PC-9 (cell line): ENCODE measurements around the gene ANKUB1. TPM values are rescaled to one million over a fixed set of nuclear protein-coding genes. Genes with fewer than 3 reads are reported as not detected.

ENCODE experiments used
- BruUV-seq: library from RNA; stranded (reverse); fragments of 400-500 nt; replicated peaks from 2 replicates; lab custom pipeline; 2021; lab: Mats Ljungman, UMichigan
- CTCF ChIA-PET: fragments of 300-600 bp; sonication (Branson Sonifier 250); formaldehyde crosslinking; loops from one replicate; lab custom pipeline; 2022; ENCODE audit warnings: antibody characterized with exemption; lab: Charles Lee
- POLR2A ChIA-PET: fragments of 300-600 bp; sonication (Branson Sonifier 250); formaldehyde crosslinking; loops from one replicate; lab custom pipeline; 2022; ENCODE audit warnings: antibody characterized with exemption; ENCODE audit not compliant: unreplicated experiment; lab: Charles Lee
- DNase-seq, 2 experiments: peaks; one replicate each; pipeline versions ENCODE4 v3.0.0 to v3.0.0-alpha.2; 2015 to 2022; ENCODE audit warnings: mixed read lengths in 1 of 2
- H2AFZ ChIP-seq: fragments of 200-600 bp; sonication (generic); 2 replicates; pipeline ENCODE4 v1.8.1; 2017; ENCODE audit warnings: antibody characterized with exemption
- H3F3A ChIP-seq: fragments of 200-600 bp; sonication (generic); 2 replicates; pipeline ENCODE4 v1.8.1; 2017; ENCODE audit warnings: antibody characterized with exemption, mild to moderate bottlenecking, low read depth; ENCODE audit not compliant: insufficient read depth
- H3K27ac ChIP-seq: fragments of 200-600 bp; sonication (generic); 2 replicates; pipeline ENCODE4 v1.6.1; 2016; ENCODE audit warnings: mixed run types
- H3K27me3 ChIP-seq: fragments of 200-600 bp; sonication (generic); 2 replicates; pipeline ENCODE4 v1.6.1; 2016; ENCODE audit warnings: low read depth, mixed run types; ENCODE audit not compliant: insufficient read depth
- H3K36me3 ChIP-seq: fragments of 200-600 bp; sonication (generic); 2 replicates; pipeline ENCODE4 v1.6.1; 2016; ENCODE audit warnings: low read depth, mixed run types
- H3K4me1 ChIP-seq: fragments of 200-600 bp; sonication (generic); replicated peaks from 2 replicates; pipeline ENCODE4 v1.6.1; 2016; ENCODE audit warnings: mixed run types; ENCODE audit not compliant: insufficient read depth
- H3K4me2 ChIP-seq: fragments of 200-600 bp; sonication (generic); 2 replicates; pipeline ENCODE4 v1.6.1; 2017; ENCODE audit warnings: mixed run types
- H3K4me3 ChIP-seq: fragments of 200-600 bp; sonication (generic); 2 replicates; pipeline ENCODE4 v1.6.1; 2016; ENCODE audit warnings: mixed run types
- H3K79me2 ChIP-seq: fragments of 200-600 bp; sonication (generic); 2 replicates; pipeline ENCODE4 v1.6.1; 2017; ENCODE audit warnings: low read depth, mixed run types
- H3K9me2 ChIP-seq: fragments of 200-600 bp; sonication (generic); 2 replicates; pipeline ENCODE4 v1.8.1; 2017; ENCODE audit warnings: mild to moderate bottlenecking; ENCODE audit not compliant: insufficient read depth
- H3K9me3 ChIP-seq: fragments of 200-600 bp; sonication (generic); 2 replicates; pipeline ENCODE4 v1.8.1; 2016; ENCODE audit warnings: low read depth; ENCODE audit not compliant: insufficient read depth
- H4K20me1 ChIP-seq: fragments of 200-600 bp; sonication (generic); 2 replicates; pipeline ENCODE4 v1.8.1; 2017; ENCODE audit not compliant: insufficient read depth
- EZH2 ChIP-seq: fragments of 200-600 bp; sonication (generic); IDR thresholded peaks from 2 replicates; pipeline ENCODE4 v1.8.0; 2017; ENCODE audit warnings: antibody characterized with exemption, low read depth
- intact Hi-C: fragments of 100-400 bp; cut with micrococcal nuclease; formaldehyde crosslinking; loops from one replicate; pipeline ENCODE4 v1.10.0; 2022; ENCODE audit not compliant: unreplicated experiment
- total RNA-seq: library from RNA; stranded (reverse); gene quantifications from 2 replicates; pipeline ENCODE4 v1.2.3, GENCODE V29; 2021
- TF ChIP-seq, protein P1 (sequence below): fragments of 200-600 bp; sonication (generic); conservative IDR thresholded peaks from 2 replicates; pipeline ENCODE4 v1.6.1; 2017; ENCODE audit warnings: mixed run types, antibody characterized with exemption, mild to moderate bottlenecking, moderate library complexity

The ANKUB1 gene
- total RNA-seq, 1 experiment from 2014 or later = not detected

DNA sequence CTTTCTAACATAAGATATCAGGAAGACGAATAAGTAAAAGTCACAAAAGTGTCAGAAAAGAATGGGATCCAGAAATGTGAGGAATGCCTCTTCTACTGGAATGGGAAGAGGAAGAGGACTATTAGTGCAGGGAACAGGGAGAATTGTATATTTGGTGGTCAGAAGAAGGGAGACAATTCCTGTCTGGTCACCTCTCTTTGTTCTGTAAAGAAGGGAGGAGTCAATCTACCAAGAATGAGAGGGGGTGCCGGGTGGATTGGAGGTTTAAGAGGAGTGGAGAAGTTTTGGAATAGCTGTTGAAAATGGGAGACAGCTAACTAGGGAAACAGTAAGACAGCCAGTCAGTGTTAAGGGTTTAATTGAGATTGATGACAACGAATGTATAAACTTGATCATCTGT is 60.1 kb downstream of the ANKUB1 start:
- peaks cover 23% of the 10 kb centered on the region for H3K4me1 ChIP-seq
- DNase-seq = no peak
- ChIA-PET POLR2A (no interaction called here), CTCF (no interaction called here)
- no peak overlapping the region for H3K27ac ChIP-seq
- TF ChIP-seq EZH2 = no peak
- TF ChIP-seq, protein P1, sequence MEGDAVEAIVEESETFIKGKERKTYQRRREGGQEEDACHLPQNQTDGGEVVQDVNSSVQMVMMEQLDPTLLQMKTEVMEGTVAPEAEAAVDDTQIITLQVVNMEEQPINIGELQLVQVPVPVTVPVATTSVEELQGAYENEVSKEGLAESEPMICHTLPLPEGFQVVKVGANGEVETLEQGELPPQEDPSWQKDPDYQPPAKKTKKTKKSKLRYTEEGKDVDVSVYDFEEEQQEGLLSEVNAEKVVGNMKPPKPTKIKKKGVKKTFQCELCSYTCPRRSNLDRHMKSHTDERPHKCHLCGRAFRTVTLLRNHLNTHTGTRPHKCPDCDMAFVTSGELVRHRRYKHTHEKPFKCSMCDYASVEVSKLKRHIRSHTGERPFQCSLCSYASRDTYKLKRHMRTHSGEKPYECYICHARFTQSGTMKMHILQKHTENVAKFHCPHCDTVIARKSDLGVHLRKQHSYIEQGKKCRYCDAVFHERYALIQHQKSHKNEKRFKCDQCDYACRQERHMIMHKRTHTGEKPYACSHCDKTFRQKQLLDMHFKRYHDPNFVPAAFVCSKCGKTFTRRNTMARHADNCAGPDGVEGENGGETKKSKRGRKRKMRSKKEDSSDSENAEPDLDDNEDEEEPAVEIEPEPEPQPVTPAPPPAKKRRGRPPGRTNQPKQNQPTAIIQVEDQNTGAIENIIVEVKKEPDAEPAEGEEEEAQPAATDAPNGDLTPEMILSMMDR = no peak
- BruUV-seq = no TSS peak
- H3F3A ChIP-seq = peaks cover 14% of the 10 kb centered on the region; the same call in 1 of the 2 replicates
- no peak overlapping the region for H3K4me3 ChIP-seq
- intact Hi-C loops = no loop called here
- no peaks in the 10 kb centered on the region for H4K20me1 ChIP-seq
- no peaks in the 10 kb centered on the region for H3K9me3 ChIP-seq
- no peaks in the 10 kb centered on the region for H3K79me2 ChIP-seq
- H3K4me2 ChIP-seq = no peak overlapping the region
- no peaks in the 10 kb centered on the region for H3K36me3 ChIP-seq
- no peaks in the 10 kb centered on the region for H3K27me3 ChIP-seq
- H3K9me2 ChIP-seq = no peaks in the 10 kb centered on the region
- no peak overlapping the region for H2AFZ ChIP-seq

DNA sequence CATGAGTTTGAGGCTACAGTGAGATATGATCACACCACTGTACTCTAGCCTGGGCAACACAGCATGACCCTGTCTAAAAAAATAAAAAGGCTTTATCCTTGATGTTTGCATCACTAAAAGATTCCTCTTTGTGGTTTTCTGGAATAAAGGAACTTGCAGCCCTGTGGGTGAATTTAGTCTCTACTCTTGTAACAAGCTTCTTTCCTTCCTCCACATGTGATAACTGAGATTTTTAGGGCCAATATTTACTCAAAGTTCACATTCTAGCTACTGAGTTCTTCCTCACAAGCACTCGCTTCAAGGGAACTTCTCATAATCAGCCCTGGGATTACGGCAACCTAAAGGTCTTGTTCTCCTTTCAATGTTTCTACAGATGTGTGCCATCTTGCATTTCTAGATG is 64.7 kb downstream of the ANKUB1 start:
- intact Hi-C loops = no loop called here
- no peaks in the 10 kb centered on the region for H3K9me2 ChIP-seq
- H3K4me1 ChIP-seq = no peaks in the 10 kb centered on the region
- no peaks in the 10 kb centered on the region for H3K36me3 ChIP-seq
- no TSS peak for BruUV-seq
- H3F3A ChIP-seq = no peaks in the 10 kb centered on the region
- no peaks in the 10 kb centered on the region for H4K20me1 ChIP-seq
- no peak for DNase-seq
- H3K4me3 ChIP-seq = no peak overlapping the region
- no peaks in the 10 kb centered on the region for H3K27me3 ChIP-seq
- no peak overlapping the region for H3K4me2 ChIP-seq
- no peak overlapping the region for H3K27ac ChIP-seq
- H3K79me2 ChIP-seq = no peaks in the 10 kb centered on the region
- POLR2A ChIA-PET = no interaction called here
- no peaks in the 10 kb centered on the region for H3K9me3 ChIP-seq
- TF ChIP-seq, protein P1 = no peak
- no peak for TF ChIP-seq EZH2
- CTCF ChIA-PET = no interaction called here
- no peak overlapping the region for H2AFZ ChIP-seq

- H3K27ac ChIP-seq = no peak overlapping the region
- POLR2A ChIA-PET = no interaction called here
- TF ChIP-seq EZH2 = no peak
- TF ChIP-seq, protein P1 = no peak
- no peaks in the 10 kb centered on the region for H3F3A ChIP-seq
- intact Hi-C loops = no loop called here
- H2AFZ ChIP-seq = no peak overlapping the region
- H3K4me1 ChIP-seq = no peaks in the 10 kb centered on the region
- H3K4me2 ChIP-seq = no peak overlapping the region
- H3K9me3 ChIP-seq = no peaks in the 10 kb centered on the region
- CTCF ChIA-PET = no interaction called here
- H3K27me3 ChIP-seq = no peaks in the 10 kb centered on the region
- BruUV-seq = no TSS peak
- H3K4me3 ChIP-seq = no peak overlapping the region
- DNase-seq = no peak
- no peaks in the 10 kb centered on the region for H3K9me2 ChIP-seq
- H3K79me2 ChIP-seq = no peaks in the 10 kb centered on the region
- H3K36me3 ChIP-seq = no peaks in the 10 kb centered on the region
- H4K20me1 ChIP-seq = no peaks in the 10 kb centered on the region
These were observed 65.5 kb downstream of the ANKUB1 start for GRCh38 chr3:149726716-149727407.
